NCI-H748 treated with DMSO at 0.1 percent for 48 hours (cell line): Measurements from ENCODE around the gene RGL4.

Experiments
- DNase-seq: peaks from one replicate; lab custom pipeline; 2025; lab: John Stamatoyannopoulos, UW

Gene RGL4

GRCh38 chr22:23742505-23743264 is 51.9 kb downstream of the RGL4 start:
- DNase-seq = no peak

- no peak for DNase-seq
These were observed 52.5 kb downstream of the RGL4 start for GRCh38 chr22:23743303-23743705.

GRCh38 chr22:23744001-23744400 is 53.2 kb downstream of the RGL4 start:
- no peak for DNase-seq

GRCh38 chr22:23744485-23744884 is 53.7 kb downstream of the RGL4 start:
- DNase-seq = no peak

- DNase-seq = no peak
These were observed 55.0 kb downstream of the RGL4 start for GRCh38 chr22:23745791-23746190.
